HG02840 (cell line): Measurements from ENCODE around the gene CTRL.
"Not testable (repeated sequence)": the region's sequence is repeated elsewhere in the genome, so short reads cannot be mapped to it uniquely, and the experiment has no call there.

Experiments used
- ATAC-seq: cut with Tn5 transposase; IDR thresholded peaks from one replicate; pipeline ENCODE4 v1.9.1; 2021; ENCODE audit warnings: mild to moderate bottlenecking, moderate library complexity, moderate number of reproducible peaks; ENCODE audit not compliant: unreplicated experiment, low FRiP score

CTRL gene

DNA sequence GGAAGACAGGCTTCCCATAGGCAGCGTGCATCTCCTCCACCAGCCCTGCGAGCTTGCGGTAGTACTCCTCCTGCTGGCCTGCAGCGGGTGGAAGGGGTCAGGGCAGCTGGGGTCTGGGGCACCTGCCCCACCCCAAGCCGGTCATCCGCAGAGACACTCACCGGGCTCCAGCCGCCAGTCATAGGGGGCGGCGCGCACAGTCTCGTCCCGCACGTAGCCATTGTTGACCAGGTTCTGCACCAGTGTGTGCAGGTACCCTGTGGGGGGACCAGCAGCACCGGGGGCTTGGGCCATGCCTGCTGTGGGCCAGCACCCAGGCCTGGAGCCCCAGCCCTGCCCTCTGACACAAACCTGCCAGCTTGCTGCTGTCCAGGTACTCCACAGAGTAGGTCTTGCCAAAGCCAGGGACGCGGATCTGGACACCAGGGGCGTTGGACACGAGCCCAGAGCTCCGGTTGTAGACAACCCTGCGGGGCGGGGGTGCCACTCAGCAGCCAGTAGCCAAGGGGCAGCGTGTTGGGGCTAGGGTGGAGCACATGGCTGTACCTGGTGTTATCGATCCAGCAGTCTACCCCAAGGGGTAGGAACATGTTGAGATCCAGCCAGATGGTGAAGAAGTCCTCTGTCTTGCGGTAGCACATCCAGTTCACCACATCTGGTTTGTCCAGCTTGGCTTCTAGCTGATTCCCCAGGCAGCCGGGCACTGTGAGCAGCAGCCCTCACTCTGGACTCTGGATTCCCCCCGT, 11.0 kb upstream of the CTRL start:
- no peak for ATAC-seq

DNA sequence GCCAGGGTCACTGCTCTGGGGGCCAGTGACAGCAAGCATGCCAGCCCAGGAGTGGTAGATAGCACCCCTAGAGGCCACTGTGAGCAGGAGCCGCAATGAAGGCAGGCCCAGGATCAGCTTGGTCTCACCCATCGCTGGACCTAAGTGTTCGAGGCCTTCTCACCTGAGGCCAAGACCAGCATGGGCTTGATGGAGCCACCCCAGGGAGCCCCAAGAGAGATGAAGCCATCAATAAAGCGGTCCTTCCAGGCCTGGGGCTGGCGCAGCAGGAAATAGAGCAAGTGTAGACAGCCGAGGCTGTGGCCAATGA, 10.5 kb upstream of the CTRL start:
- ATAC-seq, result no peak

DNA sequence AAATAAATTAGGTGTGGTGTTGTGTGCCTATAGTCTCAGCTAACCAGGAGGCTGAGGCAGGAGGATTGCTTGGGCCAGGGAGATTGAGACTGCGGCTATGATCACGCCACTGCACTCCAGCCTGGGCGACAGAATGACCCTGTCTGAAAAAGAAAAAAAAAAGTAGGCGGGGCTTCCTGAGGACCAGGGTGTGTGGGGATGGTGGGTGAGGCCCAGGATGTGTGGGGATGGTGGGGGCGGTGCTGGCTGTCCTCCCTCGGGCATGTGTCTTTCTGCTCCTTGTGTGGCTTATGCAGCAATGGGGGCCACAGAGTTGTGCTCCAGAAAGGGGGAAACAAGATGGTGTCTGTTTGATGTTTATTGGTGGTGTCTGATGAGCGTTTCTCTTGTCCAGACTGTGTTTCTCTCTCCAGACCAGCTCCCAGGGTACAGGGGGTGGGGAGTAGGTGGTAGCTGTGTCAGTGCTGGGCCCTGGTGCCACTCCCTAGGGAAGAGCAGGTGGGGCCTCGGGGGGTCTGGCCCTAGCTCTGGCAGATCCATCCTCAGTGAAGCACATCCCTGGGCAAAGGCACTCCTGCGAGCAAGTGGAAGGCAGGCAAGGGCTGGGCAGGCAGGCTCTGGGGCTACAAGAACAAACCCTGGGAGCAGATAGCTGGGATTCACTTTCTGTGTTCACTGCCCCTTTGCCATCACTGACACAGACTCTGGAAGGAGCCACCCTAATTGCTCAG, 10.0 kb upstream of the CTRL start:
- no peak for ATAC-seq

DNA sequence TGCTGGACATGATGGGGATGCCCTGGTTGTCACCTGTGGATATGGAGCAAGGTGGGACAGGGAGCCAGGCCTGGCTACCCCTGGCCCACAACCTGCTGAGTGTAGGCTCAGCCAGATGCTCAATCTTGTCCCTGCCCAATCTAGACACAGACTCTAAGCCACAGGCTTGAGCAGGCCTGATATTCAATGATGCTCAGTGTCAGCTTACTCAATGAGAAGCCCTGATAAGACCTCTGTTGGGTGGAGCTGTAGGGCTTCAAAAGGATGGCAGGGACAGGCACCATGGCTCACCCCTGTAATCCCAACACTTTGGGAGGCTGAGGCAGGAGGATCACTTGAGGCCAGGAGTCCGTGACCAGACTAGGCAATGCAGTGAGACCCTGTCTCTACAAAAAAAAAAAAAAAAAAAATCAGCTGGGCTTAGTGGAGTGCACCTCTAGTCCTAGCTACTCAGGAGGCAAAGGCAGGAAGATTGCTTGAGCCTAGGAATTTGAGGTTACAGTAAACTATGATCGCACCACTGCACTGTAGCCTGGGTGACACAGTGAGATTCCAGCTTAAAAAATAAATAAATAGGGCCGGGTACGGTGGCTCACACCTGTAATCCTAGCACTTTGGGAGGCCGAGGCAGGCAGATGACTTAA, 8.9 kb upstream of the CTRL start:
- ATAC-seq, result no peak

DNA sequence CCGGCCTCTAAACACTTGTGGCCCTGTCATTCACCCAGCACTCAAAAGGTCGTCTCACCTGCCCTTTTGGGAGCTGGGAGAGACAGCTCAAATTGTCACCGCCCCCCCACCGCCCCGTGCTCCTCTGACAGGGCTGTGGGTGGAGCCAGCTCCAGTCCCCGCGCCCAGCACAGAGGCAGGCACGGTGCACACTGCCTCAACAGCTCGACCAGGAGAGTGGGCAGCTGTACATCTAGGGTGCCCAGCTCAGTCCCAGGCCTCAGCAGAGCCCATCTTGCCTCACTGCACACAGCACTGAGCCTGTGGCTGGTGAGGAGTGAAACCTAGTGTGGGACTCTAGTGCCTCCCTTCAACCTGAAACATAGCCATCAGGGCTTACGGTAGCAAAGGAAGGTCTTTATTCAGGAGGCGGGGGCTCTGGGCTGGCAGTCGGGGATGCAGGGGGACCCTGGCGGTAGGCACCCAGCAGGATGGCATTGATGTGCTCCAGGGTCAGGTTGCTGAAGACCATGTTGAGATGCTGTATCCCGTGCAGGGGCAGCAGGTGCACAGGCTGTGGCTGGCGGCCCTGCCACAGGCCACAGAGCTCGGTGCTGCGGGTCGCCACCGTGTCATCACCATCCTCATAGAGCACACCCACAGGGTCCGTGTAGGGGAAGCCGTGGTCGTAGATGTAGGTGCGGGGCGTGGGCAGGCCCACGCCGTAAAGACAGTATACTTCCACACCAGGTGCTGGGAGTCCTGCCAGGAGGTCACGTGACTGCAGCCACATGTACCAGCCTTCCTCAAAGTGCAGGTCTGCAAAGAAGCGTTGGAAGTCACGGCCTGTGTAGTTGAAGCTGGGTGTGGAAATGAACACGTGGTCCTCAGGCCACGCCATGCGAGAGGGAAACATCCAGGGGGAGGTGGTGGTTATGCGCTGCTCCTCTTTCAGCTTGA, 8.1 kb upstream of the CTRL start:
- ATAC-seq, result no peak

DNA sequence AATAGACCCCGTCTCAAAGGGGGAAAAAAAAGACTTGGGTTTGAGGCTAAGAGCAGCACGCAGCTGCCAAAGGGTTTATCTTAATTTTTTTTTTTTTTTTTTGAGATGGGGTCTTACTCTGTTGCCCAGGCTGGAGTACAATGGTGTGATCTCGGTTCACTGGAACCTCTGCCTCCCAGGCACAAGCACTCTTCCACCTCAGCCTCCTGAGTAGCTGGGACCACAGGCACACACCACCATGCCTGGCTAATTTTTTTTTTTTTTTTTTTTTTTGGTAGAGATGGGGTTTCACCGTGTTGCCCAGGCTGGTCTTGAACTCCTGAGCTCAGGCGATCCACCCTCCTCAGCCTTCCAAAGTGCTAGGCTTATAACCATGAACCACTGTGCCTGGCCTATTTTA, 6.1 kb upstream of the CTRL start:
- not testable (repeated sequence) for ATAC-seq

DNA sequence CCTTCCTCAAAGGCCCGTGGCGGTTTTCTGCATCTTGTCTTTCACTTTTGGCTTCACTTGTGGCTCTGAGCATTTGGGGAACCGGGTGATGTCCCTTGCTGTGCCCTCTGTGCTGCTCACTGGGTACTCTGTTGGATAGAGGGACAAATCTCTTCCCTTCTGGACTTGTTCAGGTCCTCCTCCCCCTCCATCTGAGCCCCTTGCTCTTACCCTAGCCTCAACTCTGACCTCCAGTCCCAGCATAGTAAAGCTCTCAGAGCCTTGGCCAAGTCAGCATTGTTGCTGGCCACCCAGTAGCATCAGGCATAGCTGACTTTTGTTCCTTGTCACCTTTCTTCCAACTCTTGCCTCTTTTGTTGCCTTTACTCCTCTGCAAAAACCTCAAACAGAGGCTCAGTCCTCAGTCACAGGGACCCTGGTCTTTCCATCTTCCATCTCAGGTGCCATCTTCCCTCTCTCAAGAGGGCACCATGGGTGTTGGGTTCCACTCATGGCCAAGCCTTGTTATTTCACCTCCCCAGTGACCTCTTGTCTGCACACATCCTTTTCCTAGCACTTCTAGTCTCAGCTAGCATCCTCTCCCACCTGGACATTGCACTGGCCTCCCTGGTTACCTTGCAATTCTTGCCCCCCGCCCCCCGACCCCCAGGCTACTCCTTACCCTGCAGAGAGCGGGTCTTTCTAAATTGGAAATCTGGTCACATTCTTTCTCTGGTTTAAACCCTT, 5.4 kb upstream of the CTRL start:
- no peak for ATAC-seq

DNA sequence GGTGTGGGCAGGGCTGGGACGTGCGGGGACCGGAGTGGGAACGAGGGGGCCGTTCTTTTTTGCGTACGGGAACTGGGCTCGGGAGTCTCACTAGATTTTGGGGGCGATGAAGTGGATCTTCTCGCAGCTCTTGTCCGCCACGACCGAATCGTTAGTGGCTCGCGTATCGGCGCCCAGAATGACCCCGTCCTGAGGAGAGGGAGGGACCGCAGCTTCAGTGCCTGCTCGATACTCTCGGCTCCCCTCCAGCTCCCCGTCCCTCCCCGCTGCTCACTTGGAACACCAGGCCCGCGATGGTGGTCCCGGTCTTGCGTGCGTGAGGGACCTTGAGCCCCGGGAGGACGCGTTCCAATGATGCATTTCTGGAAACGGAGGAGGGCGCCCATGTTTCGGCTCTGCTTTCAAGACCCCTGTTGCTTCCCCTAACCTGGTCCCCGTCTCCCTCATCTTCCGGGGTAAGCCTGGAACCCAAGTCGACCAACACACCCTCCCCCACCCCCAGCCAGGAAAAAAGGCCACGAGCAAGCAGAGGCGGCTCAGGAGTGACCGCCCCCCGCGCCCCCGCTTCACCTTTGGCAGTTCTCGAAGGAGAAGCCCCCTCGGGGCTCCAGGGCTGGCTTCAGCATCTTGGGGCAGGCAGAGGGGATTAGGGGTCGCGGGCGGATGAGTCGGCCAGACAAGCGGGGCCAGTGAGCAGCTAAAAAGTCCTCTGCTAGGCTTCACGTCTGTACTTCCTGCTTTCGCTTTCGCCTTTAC, 4.6 kb upstream of the CTRL start, which contains the start of gene PSMB10:
Gene PSMB10, minus strand, starts transcription at position 727 of the 756 bp plus-strand sequence. Its CDS starts 101 bp downstream, at position 626.
- ATAC-seq, result peak; percentile 6

DNA sequence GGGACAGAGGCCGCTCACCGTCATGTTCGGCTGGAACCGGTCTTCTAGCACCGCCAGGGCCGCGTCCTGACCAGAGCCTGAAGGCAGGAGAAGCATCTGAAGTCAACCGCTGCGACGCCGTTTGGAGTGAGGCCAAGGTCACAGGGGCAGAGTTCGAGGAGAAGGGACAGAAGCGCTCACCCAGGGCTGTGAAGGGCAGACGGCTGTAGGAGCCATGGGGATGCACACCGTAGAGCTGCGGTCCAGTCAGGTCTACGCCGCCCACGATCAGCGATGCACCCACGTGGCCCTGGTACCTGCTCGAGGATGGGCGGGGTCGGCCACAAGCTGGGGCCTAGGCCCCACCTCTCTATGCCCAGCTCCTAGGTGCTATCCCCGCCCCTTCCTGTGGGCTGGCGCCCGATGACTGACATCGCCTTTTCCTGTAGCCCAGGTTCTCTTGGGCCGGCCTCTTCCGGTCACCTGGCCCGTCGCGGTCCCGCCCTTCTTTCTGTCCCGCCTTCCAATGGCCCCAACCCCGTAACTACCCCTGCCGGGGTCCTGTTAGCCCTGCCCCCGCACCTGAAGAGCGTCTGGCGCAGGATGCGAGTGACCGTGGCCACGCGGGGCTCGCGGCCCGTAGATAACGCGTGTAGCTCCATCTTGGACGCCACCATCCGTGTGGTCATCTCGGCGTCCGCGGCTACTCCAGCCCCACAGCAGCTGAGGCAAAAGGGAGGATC, 3.9 kb upstream of the CTRL start:
- ATAC-seq, result peak; percentile 90

DNA sequence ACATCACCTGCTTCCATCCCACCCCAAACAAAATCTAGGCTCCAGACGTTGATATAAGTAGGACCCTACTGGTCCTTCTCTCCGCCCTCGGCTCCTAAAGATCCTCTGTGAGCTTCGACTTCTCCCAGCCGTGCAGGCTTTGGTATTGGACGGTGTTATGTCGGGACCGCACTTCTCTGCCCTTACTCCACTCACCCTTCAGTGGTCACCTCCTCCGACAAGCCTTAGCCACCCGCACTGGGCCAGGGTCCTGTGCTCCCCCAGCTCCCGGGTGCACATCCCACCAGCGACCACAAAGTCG, 3.4 kb upstream of the CTRL start:
- no peak for ATAC-seq

DNA sequence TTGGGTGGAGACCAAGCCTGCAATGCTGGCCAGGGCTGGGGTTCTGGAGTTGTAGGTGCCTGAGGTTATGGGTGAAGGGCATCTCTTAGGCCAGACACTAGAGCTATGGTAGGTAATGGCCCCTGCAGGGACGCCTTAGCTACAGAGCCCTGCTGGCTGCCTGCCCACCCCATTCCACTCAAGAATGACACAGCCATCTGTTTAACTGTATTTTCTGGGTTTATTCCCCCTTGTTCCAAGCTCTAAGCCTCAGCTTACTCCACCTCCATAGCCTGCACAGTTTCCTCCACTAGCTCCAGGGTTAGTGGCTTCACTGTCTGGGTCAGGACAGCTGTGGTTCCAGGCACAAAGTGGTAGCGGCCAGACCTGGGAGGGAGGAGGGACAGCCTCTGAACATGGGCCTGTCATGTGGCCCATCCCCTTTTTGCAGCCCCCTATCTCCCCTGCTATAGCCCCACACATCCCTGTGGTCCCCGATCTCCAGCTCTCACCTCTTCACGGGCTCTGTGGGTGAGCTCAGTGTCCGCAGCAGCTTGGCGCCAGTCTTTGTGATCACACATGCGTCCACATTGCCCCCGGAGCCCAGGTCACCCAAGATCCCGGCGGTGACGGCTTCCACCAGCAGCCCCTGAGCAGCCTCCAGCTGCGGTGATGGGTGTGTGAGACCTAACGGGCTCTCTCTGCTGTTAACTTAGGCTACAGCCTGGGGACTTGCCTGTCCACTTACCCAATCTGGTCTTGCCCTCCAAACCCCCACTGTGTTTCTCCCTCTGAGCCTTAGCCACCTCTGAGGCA, 2.8 kb upstream of the CTRL start:
- ATAC-seq, result no peak

DNA sequence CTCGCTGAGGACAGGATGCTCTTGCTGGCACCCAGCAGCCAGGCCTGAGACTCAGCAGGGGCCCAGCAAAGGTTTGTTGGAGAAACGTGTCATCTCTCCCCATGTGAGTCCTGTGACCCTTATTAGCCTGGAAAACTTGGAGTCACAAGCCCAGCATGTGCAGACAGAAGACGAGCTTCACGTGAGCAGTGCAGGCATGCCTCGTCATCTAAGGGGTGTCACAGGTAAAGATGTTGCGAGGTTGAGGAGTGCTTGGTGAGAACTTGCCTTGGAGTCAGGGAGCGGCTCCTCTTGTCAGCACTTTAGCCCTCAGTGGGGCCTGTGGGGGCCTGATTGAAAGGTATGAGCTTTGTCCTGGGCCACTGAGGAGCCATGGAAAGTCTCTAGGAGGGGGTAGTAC, 2.1 kb upstream of the CTRL start:
- ATAC-seq, result no peak

DNA sequence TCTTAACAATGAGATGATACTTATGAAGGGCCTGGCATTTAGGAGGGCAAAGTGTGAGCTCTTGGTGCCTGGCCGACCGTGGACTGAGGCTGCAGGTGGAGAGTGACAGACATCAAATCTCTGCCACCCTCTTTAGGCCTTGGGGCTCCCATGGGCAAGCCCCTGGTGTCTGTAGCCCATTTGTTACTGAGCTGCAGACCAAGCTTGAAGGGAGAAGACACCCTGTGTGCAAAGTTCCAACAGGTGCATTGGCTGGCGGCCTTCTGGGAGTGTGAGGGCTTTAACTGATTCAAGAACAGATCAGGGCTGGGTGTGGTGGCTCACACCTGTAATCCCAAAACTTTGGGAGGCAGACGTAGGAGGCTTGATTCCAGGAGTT, 789 bp upstream of the CTRL start:
- no peak for ATAC-seq

DNA sequence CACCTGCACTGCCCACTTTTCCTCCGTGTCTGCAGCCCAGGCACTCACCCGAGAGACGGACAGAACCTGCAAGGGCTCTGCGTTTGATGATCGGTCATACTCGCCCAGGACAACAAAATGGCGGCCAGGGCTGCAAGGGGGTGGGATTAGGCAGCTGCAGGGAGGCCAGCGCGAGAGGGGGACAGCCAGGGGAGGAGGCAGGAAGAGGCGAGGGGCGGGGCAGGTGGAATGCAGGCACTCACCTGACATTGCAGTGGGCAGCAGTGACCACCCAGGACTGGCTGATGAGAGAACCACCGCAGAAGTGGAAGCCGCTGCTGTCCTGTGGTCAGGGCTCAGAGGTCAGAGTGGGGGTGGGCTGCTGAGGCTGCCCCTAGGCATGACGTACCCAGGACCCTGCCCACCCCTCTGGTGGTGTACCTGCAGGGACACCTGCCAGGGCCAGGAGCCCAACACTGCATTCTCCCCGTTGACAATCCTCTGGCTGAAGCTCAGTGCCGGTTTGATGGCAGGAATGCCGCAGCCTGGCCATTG, 917 bp downstream of the CTRL start:
- ATAC-seq, result no peak

DNA sequence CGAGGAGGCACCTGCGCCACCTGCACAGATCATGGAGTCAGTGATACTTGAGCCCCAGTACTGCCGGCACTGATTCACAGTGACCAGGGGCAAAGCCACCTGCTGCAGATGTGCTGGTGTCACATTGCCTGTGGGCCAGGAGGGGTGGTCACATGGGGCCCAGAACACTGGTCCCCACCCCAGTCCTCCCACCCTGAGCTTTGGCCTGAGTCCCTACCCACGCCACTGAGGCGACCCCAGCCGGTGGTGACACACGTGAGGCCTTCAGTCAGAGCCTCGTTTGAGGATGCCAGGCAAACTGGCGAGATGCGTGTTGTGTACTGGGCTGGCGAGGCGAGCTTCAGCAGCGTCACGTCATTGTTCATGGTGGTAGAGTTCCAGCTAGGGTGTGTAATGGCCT, 1.5 kb downstream of the CTRL start:
- ATAC-seq, result no peak

DNA sequence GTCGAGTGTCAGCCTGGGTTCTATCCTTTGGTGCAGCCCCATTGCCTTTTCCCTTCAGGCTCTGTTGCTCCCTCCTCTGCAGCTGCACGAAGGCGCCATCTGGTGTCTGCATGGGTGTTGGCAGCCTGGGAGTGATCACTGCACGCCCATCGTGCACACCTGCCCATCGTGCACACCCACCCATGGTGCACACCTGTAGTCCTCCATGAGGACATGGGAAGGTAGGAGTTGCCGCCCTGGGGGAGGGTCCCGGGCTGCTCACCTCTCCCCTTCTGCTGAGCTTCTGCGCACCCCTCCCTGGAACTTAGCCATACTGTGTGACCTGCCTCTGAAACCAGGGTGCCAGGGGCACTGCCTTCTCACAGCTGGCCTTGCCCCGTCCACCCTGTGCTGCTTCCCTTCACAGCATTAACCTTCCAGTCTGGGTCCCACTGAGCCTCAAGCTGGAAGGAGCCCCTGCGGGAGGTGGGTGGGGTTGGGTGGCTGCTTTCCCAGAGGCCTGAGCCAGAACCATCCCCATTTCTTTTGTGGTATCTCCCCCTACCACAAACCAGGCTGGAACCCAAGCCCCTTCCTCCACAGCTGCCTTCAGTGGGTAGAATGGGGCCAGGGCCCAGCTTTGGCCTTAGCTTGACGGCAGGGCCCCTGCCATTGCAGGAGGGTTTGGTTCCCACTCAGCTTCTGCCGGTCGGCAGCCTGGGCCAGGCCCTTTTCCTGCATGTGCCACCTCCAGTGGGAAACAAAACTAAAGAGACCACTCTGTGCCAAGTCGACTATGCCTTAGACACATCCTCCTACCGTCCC, 2.9 kb downstream of the CTRL start:
- ATAC-seq, result no peak

DNA sequence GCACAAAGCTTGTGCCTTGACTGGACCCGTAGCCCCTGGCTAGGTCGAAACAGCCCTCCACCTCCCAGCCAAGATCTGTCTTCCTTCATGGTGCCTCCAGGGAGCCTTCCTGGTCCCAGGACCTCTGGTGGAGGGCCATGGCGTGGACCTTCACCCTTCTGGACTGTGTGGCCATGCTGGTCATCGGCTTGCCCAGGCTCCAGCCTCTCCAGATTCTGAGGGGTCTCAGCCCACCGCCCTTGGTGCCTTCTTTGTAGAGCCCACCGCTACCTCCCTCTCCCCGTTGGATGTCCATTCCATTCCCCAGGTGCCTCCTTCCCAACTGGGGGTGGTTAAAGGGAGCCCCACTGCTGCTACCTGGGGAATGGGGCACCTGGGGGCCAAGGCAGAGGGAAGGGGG, 3.5 kb downstream of the CTRL start:
- ATAC-seq, result no peak
